Measurements from ENCODE around the gene RABL6.
"Not testable (repeated sequence)": the region's sequence is repeated elsewhere in the genome, so short reads cannot be mapped to it uniquely, and the experiment has no call there.

The RABL6 gene

GRCh38 chr9:136867480-136867879 is 59.7 kb downstream of the RABL6 start:
- no peak for TF ChIP-seq CTCF (conservative IDR thresholded peaks at IDR 0.05; ENCODE audit: control insufficient read depth, insufficient read depth, low read depth, low read length)

GRCh38 chr9:136867917-136868316 is 60.2 kb downstream of the RABL6 start:
- H3K4me3 ChIP-seq (ENCODE audit: control insufficient read depth, low read depth, low read length) = no peak overlapping the region
- no peak for DNase-seq (ENCODE audit: low read depth)
- TF ChIP-seq CTCF (conservative IDR thresholded peaks at IDR 0.05; ENCODE audit: control insufficient read depth, insufficient read depth, low read depth, low read length) = no peak

More at GRCh38 chr9:136867480-136867879, 59.7 kb downstream of the RABL6 start:
- DNase-seq (ENCODE audit: low read depth) = no peak
- H3K4me3 ChIP-seq (ENCODE audit: control insufficient read depth, low read depth, low read length) = no peak overlapping the region

GRCh38 chr9:136868644-136869043 is 60.9 kb downstream of the RABL6 start:
- TF ChIP-seq CTCF (conservative IDR thresholded peaks at IDR 0.05; ENCODE audit: control insufficient read depth, insufficient read depth, low read depth, low read length) = no peak
- H3K4me3 ChIP-seq (ENCODE audit: control insufficient read depth, low read depth, low read length) = no peak overlapping the region
- DNase-seq (ENCODE audit: low read depth) = no peak

- not testable (repeated sequence) for H3K4me3 ChIP-seq (ENCODE audit: control insufficient read depth, low read depth, low read length); DNase-seq (ENCODE audit: low read depth)
These were observed 61.9 kb downstream of the RABL6 start for GRCh38 chr9:136869611-136870010.

- no peak for TF ChIP-seq CTCF (conservative IDR thresholded peaks at IDR 0.05; ENCODE audit: control insufficient read depth, insufficient read depth, low read depth, low read length)
- no peak overlapping the region for H3K4me3 ChIP-seq (ENCODE audit: control insufficient read depth, low read depth, low read length)
- no peak for DNase-seq (ENCODE audit: low read depth)
These were observed 67.4 kb downstream of the RABL6 start for GRCh38 chr9:136875155-136875554.

GRCh38 chr9:136876476-136876875 is 68.7 kb downstream of the RABL6 start:
- no peak overlapping the region for H3K4me3 ChIP-seq (ENCODE audit: control insufficient read depth, low read depth, low read length)
- DNase-seq (ENCODE audit: low read depth) = no peak
- no peak for TF ChIP-seq CTCF (conservative IDR thresholded peaks at IDR 0.05; ENCODE audit: control insufficient read depth, insufficient read depth, low read depth, low read length)

GRCh38 chr9:136880651-136881050 is 72.9 kb downstream of the RABL6 start:
- TF ChIP-seq CTCF (conservative IDR thresholded peaks at IDR 0.05; ENCODE audit: control insufficient read depth, insufficient read depth, low read depth, low read length) = no peak
- DNase-seq (ENCODE audit: low read depth) = no peak
- H3K4me3 ChIP-seq (ENCODE audit: control insufficient read depth, low read depth, low read length) = no peak overlapping the region

Measured in fibroblast of mammary gland (primary cell).